GM21723 (cell line): ENCODE data around the gene CYP27C1.

Experiments used
- ATAC-seq: cut with Tn5 transposase; IDR thresholded peaks from one replicate; pipeline ENCODE4 v1.9.1; 2021; ENCODE audit warnings: mild to moderate bottlenecking, moderate library complexity; ENCODE audit not compliant: unreplicated experiment

The CYP27C1 gene

GRCh38 chr2:127157651-127158485 is 62.2 kb downstream of the CYP27C1 start:
- ATAC-seq: no peak

- ATAC-seq: no peak
Observed at GRCh38 chr2:127157114-127157513, 63.0 kb downstream of the CYP27C1 start.

DNA sequence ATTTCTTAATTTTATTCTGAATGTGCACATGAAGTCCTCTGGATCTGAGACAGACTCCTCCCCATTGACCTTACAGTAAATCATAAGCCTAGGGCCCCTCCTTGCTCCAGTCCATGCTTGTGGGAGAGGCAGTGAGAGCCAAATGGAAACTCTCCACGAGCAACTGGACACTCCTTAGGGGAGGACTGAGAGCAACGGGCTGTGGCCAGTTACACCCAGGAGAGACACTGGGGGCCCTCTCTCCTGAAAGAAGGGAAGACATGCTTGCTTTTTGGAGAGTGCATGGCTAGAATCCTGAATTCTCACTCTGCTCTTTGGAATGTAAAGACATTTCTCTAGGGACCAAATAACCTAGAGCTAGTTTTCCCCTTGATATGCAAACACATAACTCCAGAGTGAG is 64.2 kb downstream of the CYP27C1 start:
- no peak for ATAC-seq

GRCh38 chr2:127155028-127155581 is 65.0 kb downstream of the CYP27C1 start:
- no peak for ATAC-seq

DNA sequence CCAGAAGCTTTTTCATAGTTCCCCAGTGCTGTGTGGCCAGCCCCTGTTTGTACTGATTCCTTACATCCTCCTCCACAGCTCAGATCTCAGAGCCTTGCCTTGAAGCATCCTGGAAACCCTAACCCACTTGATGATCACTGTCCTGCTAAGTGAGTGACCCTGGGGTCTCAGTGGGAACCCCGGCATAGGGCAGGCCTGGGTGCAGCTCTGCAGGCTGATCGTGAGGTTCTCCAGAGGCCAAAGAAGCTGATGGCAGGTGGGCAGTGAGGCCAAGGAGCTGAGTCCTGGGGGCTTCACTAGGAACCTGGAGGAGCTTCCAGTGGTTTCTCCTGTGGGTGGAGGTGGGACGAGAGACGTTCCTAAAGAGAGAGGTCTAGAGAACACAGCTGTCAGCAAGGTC is 65.7 kb downstream of the CYP27C1 start:
- ATAC-seq: no peak

DNA sequence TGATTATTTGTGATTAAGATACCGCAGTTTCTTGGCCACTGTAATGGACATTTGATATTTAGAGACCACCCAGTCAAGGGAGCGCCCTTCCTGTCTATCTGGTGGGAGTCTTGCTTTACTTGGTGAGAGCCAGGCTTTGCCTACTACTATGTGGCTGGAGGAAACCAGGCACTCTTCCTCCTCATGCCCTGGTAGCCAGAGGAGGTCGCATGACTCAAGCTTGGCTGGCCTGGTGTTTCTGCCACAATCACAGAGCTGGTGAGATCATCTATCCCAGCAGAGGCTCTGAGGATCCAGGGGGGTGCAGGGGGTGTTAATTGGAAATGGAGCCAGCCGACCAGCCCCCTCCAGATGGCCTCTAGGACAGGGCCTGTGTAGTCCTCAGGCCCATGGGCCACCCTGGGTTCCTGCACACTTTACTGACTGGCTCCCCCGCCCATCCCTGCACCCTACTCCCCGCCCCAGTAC is 66.4 kb downstream of the CYP27C1 start:
- no peak for ATAC-seq

DNA sequence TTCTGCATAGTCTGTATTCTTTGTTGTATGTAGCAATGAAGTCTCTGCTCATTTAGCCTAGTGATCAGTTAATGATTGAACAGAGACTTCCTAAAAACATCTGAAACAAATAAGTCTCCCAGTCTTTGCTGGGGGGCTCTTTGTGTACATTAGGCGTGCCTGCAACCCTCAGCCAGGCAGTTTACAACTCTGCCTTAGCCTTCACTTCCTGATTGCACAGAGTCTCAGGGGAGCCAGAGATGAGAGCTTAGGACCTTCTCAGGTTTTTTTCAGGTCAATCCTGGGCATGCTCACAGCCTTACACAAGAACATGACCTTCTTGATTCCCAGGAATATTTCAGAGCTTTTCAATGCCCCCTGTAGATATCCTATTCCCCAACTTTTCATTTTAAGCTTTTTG is 69.1 kb downstream of the CYP27C1 start:
- no peak for ATAC-seq

GRCh38 chr2:127149384-127149783 is 70.7 kb downstream of the CYP27C1 start:
- no peak for ATAC-seq

DNA sequence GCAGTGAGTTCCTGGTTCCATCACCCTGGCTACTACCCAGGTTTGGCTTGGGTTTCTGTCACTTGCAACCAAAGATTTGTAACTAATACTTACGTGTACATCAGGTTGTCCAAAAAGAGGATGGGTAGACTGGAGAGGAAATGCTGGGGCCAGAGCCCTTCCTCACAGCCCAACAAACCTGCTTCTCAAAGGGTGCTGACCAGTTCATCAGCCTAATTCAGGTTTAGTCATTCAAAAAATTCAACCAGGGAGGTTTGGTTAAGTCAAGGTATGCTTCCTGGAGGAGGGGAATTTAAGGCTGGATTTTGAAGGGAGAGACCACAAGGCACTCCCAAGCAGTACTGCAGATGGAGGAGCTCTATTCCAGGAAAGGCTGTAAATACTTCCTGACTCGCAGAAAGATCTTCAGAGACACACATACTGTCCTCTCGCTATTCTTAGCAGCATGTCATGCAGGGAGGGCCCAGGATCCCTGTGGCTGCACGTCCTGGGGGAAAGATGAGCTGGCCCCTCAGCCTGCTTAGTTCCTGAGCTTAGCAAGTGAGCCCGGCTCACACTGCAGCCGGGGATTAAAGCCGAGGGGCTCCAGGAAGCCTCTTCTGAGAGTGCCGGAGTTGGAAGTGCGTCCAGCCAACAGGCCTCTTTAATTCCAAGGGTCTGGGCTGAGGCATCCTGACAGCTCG is 73.1 kb downstream of the CYP27C1 start:
- ATAC-seq: no peak

DNA sequence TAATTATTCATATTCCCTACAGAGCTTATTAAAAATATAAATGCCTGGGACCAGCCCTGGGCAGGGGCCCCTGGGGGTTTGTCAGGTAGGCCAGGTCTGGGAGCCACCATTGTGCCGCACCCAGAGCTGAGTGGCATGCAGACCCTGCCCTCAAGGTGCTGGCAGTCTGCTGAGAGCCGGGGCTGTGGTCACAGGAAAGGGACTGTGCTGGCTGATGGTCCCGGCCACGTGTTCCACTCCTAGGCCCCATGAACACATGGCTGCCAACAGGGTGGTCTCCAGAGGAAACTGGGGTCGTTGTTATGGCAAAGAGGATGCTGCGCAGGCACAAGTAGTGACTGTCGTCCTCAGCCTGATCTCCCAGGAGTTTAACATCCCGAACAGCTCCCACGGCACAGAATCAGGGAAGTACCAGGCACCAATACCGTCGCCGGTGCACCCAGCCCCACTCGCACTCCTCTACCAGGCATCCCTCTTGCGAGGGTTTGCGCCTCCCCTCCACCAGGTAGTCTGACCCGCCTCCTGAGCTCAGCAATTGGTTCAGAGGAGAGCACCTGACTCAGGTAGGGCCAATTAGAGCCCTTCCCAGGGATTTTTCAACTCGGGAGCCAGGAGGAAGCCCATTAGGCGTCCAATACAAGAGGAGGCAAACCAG is 73.9 kb downstream of the CYP27C1 start:
- no peak for ATAC-seq

DNA sequence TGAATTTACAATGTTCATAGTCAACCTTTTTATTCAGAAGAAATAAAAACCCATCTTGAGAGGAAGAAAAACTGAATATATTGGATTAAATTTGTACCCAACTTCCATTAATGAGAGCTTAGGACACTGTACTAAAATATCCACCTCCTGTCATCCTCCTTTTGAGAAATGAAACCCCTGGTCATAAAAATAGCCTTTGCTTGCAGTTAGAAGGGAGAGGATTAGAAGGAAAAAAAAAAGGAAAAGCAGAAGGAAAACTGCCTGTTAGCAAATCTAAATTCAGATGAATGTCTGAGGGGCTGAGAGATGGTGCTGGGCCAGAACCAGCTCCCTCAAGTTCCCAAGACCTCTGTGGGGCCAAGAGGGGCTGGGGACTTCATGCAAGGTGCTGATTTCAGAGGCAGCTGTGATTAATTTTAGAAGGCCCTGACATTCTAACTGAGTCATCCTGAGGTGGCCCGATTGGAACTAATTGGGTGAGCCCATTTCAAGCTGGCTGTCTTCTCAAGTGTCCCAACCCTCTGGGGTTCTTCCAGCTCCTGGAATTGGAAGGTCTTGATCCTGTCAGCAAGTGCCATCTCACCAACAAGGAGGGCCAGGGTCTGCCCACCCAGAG is 74.7 kb downstream of the CYP27C1 start:
- no peak for ATAC-seq

GRCh38 chr2:127143841-127144782 is 76.0 kb downstream of the CYP27C1 start:
- no peak for ATAC-seq

GRCh38 chr2:127142663-127143630 is 77.2 kb downstream of the CYP27C1 start:
- no peak for ATAC-seq

DNA sequence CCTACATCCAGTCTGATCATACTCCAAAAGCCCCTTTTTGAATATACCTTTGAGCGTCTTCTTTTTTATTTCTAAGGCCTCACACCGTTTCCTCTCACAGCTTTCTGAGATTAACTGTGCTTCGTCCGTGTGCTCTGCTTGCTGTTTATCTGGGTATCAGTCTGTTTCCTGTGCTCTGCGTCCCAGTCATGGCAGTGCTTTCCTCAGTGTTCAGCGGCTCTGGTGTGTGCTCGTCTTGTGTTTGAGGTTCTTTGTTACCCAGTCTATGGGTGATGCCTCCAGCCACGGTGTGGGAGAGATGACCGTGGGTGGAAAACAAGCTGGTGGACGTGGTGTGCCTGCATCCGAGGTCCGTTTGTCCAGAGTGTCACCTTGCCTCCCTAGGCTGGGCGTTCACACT is 79.6 kb downstream of the CYP27C1 start:
- no peak for ATAC-seq

DNA sequence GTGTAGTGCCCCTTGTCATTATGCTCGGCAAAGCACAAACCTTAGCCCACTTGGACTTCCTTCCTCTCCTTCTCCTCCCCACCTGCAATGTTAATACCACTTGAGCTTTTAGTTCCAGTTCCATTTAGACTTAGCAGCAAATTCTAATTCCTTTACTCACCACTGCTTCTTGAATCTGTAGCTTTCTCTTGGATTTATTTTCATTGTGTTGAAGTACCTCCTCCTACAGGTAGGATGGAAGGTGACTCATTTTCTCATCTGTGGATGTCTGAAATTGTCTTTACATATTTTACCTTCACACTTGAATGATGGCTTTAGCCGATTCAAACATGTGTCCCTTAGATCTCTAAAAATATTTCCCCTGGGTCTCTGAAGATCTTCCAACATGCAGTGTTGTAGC is 80.3 kb downstream of the CYP27C1 start:
- ATAC-seq: no peak

- ATAC-seq: no peak
Observed at GRCh38 chr2:127138281-127138680, 81.8 kb downstream of the CYP27C1 start.

- ATAC-seq: no peak
Observed at GRCh38 chr2:127137741-127138140, 82.4 kb downstream of the CYP27C1 start.

DNA sequence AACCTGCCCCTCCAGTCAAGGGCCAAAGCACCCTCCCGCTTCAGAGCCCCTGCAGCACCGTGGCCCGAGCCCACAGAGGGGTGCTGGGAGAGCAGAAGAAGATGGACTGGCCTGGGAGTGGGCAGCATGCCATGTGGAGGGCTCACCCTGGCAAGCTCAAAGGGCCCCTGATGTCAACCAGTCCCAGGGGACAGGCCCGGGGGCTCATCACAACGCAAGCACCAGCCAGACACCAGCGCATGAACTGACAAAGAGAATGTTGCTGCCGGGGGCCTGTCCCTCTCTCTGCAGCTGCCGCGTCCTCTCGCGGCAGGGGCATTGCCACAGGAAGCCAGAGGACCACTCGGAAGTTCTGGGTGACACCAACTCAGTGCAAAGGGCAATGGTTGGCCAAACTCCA is 82.9 kb downstream of the CYP27C1 start:
- ATAC-seq: no peak
